IMR-90 (cell line): ENCODE data around the gene ST3GAL4. TPM values are rescaled to one million over a fixed set of nuclear protein-coding genes. Genes with fewer than 3 reads are reported as not detected.
A peak's percentile ranks its signal among the peaks of the same experiment; 100 is the strongest.

Experiments
- ATAC-seq: fragments of 200-7000 bp; cut with Tn5 transposase; 2 replicates; pipeline ENCODE4 v1.9.1; 2020; ENCODE audit warnings: low read depth, mild to moderate bottlenecking, moderate library complexity
- BruUV-seq: library from RNA; stranded (reverse); fragments of 400-500 nt; replicated peaks from 2 replicates; lab custom pipeline; 2021; lab: Mats Ljungman, UMichigan
- CTCF ChIA-PET: fragments of 300-600 bp; formaldehyde crosslinking; extraction: SDS; loops from one replicate; lab custom pipeline; 2021; ENCODE audit warnings: antibody characterized with exemption; lab: Yijun Ruan, JAX
- POLR2A ChIA-PET: fragments of 300-600 bp; sonication (Branson Sonifier 250); formaldehyde crosslinking; loops from one replicate; lab custom pipeline; 2022; ENCODE audit warnings: antibody characterized with exemption; ENCODE audit not compliant: unreplicated experiment; lab: Charles Lee
- DNase-seq: peaks from one replicate; pipeline ENCODE4 v3.0.0; 2013
- H2AFZ ChIP-seq: replicated peaks from 2 replicates; pipeline ENCODE3; 2013; ENCODE audit warnings: low read length, mild to moderate bottlenecking; ENCODE audit not compliant: poor library complexity
- H2AK5ac ChIP-seq: 2 replicates; pipeline ENCODE4 v1.6.1; 2013; ENCODE audit warnings: low read depth, low read length, inconsistent platforms
- H2AK9ac ChIP-seq: replicated peaks from 2 replicates; pipeline ENCODE3; 2013; ENCODE audit warnings: mild to moderate bottlenecking, low read depth, low read length, moderate library complexity; ENCODE audit not compliant: poor library complexity
- H2BK120ac ChIP-seq: 2 replicates; pipeline ENCODE4 v1.6.1; 2013; ENCODE audit warnings: low read depth, low read length, inconsistent platforms
- H2BK15ac ChIP-seq: 3 replicates; pipeline ENCODE4 v1.6.1; 2013; ENCODE audit warnings: low read depth, low read length, inconsistent platforms
- H2BK20ac ChIP-seq: 2 replicates; pipeline ENCODE4 v1.6.1; 2013; ENCODE audit warnings: low read depth, mild to moderate bottlenecking, inconsistent platforms, low read length, moderate library complexity
- H2BK5ac ChIP-seq: 2 replicates; pipeline ENCODE4 v1.6.1; 2013; ENCODE audit warnings: mild to moderate bottlenecking, low read depth, low read length, inconsistent platforms; ENCODE audit not compliant: poor library complexity, severe bottlenecking
- H3K14ac ChIP-seq: replicated peaks from 2 replicates; pipeline ENCODE4 v1.6.1; 2013; ENCODE audit warnings: low read depth, low read length, inconsistent platforms
- H3K18ac ChIP-seq: 2 replicates; pipeline ENCODE4 v1.6.1; 2013; ENCODE audit warnings: low read depth, low read length, control low read depth
- H3K23ac ChIP-seq: 2 replicates; pipeline ENCODE4 v1.6.1; 2013; ENCODE audit warnings: low read depth, low read length, inconsistent platforms
- H3K27ac ChIP-seq: 2 replicates; pipeline ENCODE4 v1.5.1; 2013; ENCODE audit warnings: mild to moderate bottlenecking, control low read depth, low read length; ENCODE audit not compliant: insufficient read depth
- H3K27me3 ChIP-seq: 2 replicates; pipeline ENCODE4 v1.6.1; 2013; ENCODE audit warnings: low read length; ENCODE audit not compliant: control insufficient read depth, insufficient read depth
- H3K36me3 ChIP-seq: 2 replicates; pipeline ENCODE4 v1.6.1; 2013; ENCODE audit warnings: low read length, mixed read lengths; ENCODE audit not compliant: control insufficient read depth, insufficient read depth
- H3K4ac ChIP-seq: 2 replicates; pipeline ENCODE4 v1.6.1; 2013; ENCODE audit warnings: low read depth, low read length, inconsistent platforms
- H3K4me1 ChIP-seq: 2 replicates; pipeline ENCODE4 v1.6.1; 2013; ENCODE audit warnings: low read length, mixed read lengths; ENCODE audit not compliant: control insufficient read depth, insufficient read depth
- H3K4me2 ChIP-seq: 2 replicates; pipeline ENCODE4 v1.6.1; 2013; ENCODE audit warnings: low read depth, mild to moderate bottlenecking, control low read depth, low read length, moderate library complexity
- H3K4me3 ChIP-seq: 2 replicates; pipeline ENCODE4 v1.5.1; 2013; ENCODE audit warnings: low read depth, mild to moderate bottlenecking, control low read depth, low read length, moderate library complexity; ENCODE audit not compliant: insufficient read depth
- H3K56ac ChIP-seq: 2 replicates; pipeline ENCODE4 v1.6.1; 2013; ENCODE audit warnings: low read length, inconsistent platforms; ENCODE audit not compliant: insufficient read depth; ENCODE audit errors: extremely low read depth
- H3K79me1 ChIP-seq, 2 experiments: 2 replicates each; pipeline ENCODE4 v1.6.1; 2013; ENCODE audit warnings: low read length in 2 of 2, inconsistent platforms in 1 of 2, low read depth in 1 of 2
- H3K9ac ChIP-seq: 2 replicates; pipeline ENCODE4 v1.6.1; 2013; ENCODE audit warnings: low read depth, low read length, control low read depth
- H3K9me1 ChIP-seq: 2 replicates; pipeline ENCODE4 v1.6.1; 2013; ENCODE audit warnings: low read length, inconsistent platforms; ENCODE audit not compliant: insufficient read depth
- H3K9me3 ChIP-seq: 2 replicates; pipeline ENCODE4 v1.6.1; 2013; ENCODE audit warnings: low read length; ENCODE audit not compliant: control insufficient read depth, insufficient read depth
- H4K20me1 ChIP-seq: 2 replicates; pipeline ENCODE4 v1.6.1; 2013; ENCODE audit warnings: low read length, inconsistent platforms; ENCODE audit not compliant: insufficient read depth
- H4K5ac ChIP-seq: 2 replicates; pipeline ENCODE4 v1.6.1; 2013; ENCODE audit warnings: mild to moderate bottlenecking, low read depth, low read length, control low read depth
- H4K8ac ChIP-seq, 2 experiments: 2 replicates each; pipeline ENCODE4 v1.6.1; 2013; ENCODE audit warnings: low read depth in 2 of 2, low read length in 2 of 2, control low read depth in 1 of 2, inconsistent platforms in 1 of 2
- H4K91ac ChIP-seq: 2 replicates; pipeline ENCODE4 v1.6.1; 2013; ENCODE audit warnings: low read depth, low read length, inconsistent platforms; ENCODE audit not compliant: insufficient read depth
- RFX5 ChIP-seq: IDR thresholded peaks from 2 replicates; pipeline ENCODE4 v1.8.0; 2012; ENCODE audit warnings: low read depth, mild to moderate bottlenecking, low read length, moderate library complexity
- WGBS, 2 experiments: methylation state at CpG; one replicate each; pipeline versions ENCODE4 v1.1.5 to v1.1.7; 2013; ENCODE audit warnings: missing lambda C conversion rate in 2 of 2; ENCODE audit not compliant: insufficient read length in 1 of 2; ENCODE audit errors: extremely low coverage in 2 of 2; 5-methylcytosine and 5-hydroxymethylcytosine counted together
- dilution Hi-C: fragments of 300-500 bp; cut with HindIII; formaldehyde crosslinking; loops from one replicate; pipeline ENCODE4 v1.14.3; 2018; ENCODE audit warnings: low sequenced_read_pairs; ENCODE audit not compliant: unreplicated experiment
- in situ Hi-C: fragments of 300-500 bp; cut with MboI; formaldehyde crosslinking; loops from 3 replicates; pipeline ENCODE4 v1.14.3; 2019; ENCODE audit warnings: low sequenced_read_pairs, inconsistent platforms, mixed read lengths
- intact Hi-C: fragments of 100-400 bp; cut with micrococcal nuclease; formaldehyde crosslinking; loops from 2 replicates; pipeline ENCODE4 v1.10.0; 2022
- polyA plus RNA-seq, 3 experiments: library from polyadenylated mRNA; depleted of rRNA; stranded (reverse); fragments of >200 nt; gene quantifications; 2 replicates each; pipeline ENCODE4 v1.2.3, GENCODE V29; 2012; ENCODE audit warnings: low replicate concordance in 1 of 3
- total RNA-seq: library from RNA; depleted of rRNA; stranded (reverse); fragments of >200 nt; gene quantifications from 2 replicates; pipeline ENCODE4 v1.2.3, GENCODE V29; 2012

Gene ST3GAL4
- total and polyA plus RNA-seq, 2 of the 4 experiments (the other 2 are of a cell fraction) = 17.0 to 19.7 TPM

GRCh38 chr11:126357969-126358762 lies 2.7 kb downstream of the ST3GAL4 start:
- dilution Hi-C loops = no loop called here
- ChIA-PET POLR2A (no interaction called here), CTCF (no interaction called here)
- no peak overlapping the region for H2BK120ac ChIP-seq
- H4K91ac ChIP-seq = no peak overlapping the region
- H4K8ac ChIP-seq = no peak overlapping the region
- intact Hi-C loops = loop anchor here (2.0 kb wide), 1 partner anchor 39 kb away; no protein-coding TSS in a partner anchor
- H2BK20ac ChIP-seq = no peak overlapping the region
- no peak overlapping the region for H2BK15ac ChIP-seq
- peaks cover 4% of the 10 kb centered on the region for H4K20me1 ChIP-seq
- H3K23ac ChIP-seq = no peak overlapping the region
- no peaks in the 10 kb centered on the region for H3K27me3 ChIP-seq
- no TSS peak for BruUV-seq
- H3K27ac ChIP-seq = no peak overlapping the region
- no peak overlapping the region for H3K14ac ChIP-seq
- ATAC-seq (no peak), DNase-seq (no peak)
- peaks cover 23% of the 10 kb centered on the region for H3K4me1 ChIP-seq
- H3K56ac ChIP-seq = no peak overlapping the region
- no peak overlapping the region for H2AK5ac ChIP-seq
- no peak overlapping the region for H3K9ac ChIP-seq
- no peak overlapping the region for H2AFZ ChIP-seq
- no peak overlapping the region for H2BK5ac ChIP-seq
- no peak for TF ChIP-seq RFX5
- no peak overlapping the region for H3K4me2 ChIP-seq
- WGBS, 2 experiments = 33% methylated on average over 1 of the region's 18 CpGs; no CpG with 5 or more reads in 1 of the 2 experiments
- H3K18ac ChIP-seq = no peak overlapping the region
- peak overlapping the region; percentile 37 for H2AK9ac ChIP-seq
- H3K4me3 ChIP-seq = no peak overlapping the region
- no peak overlapping the region for H3K4ac ChIP-seq
- H4K5ac ChIP-seq = no peak overlapping the region
- no peaks in the 10 kb centered on the region for H3K36me3 ChIP-seq
- H3K9me1 ChIP-seq = peaks cover 9% of the 10 kb centered on the region
- no peaks in the 10 kb centered on the region for H3K9me3 ChIP-seq
- in situ Hi-C loops = no loop called here
- peaks cover 20 to 63% of the 10 kb centered on the region in 2 experiments for H3K79me1 ChIP-seq
